Measurements from ENCODE around the gene PLXNB3.
"Not testable (repeated sequence)": the region's sequence is repeated elsewhere in the genome, so short reads cannot be mapped to it uniquely, and the experiment has no call there.

PLXNB3 gene
- 0.09 to 0.20 reads per million in 2 donors for total RNA-seq

DNA sequence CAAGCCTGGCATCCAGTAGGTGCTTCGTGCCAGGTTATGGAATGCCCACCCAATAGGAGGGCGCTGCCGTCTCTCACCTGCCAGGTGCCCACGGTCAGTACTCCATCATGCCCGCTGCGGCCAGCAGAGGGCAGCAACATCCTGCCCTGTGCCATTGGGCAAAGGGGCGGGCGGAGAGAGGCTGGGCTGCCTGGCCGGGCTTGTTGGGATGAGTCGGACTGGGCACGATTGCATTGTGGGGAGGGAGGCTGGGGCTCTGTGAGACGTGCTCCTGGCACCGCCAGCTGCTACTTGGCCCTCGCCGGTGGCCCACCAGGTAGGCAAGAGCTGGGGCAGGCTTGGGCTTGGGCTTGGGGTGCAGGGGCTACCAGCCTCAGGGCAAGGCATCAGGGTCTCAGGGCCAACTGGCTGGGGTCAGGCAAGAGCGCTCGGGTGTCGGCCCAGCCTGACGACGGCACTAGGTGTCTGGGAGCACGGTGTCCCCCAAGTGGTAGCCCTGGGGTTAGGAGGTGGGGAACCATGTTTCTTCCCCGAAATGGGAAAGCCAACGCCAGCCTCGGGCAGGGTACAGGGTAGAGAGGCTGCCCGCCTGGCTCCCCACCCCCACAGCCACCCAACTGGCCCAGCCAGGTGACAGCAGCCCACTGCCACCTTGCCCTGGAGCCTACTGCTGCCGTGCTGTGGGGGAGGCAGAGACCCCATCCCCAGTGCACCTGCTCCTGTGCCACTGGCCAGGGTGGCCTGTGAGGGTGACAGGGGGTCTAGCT is at the start of gene PLXNB3:
PLXNB3 (plus strand) TSS at position 261 of the 767 bp plus-strand sequence. CDS start 1,287 bp downstream, outside the sequence.
- peak; percentile 55 for DNase-seq

DNA sequence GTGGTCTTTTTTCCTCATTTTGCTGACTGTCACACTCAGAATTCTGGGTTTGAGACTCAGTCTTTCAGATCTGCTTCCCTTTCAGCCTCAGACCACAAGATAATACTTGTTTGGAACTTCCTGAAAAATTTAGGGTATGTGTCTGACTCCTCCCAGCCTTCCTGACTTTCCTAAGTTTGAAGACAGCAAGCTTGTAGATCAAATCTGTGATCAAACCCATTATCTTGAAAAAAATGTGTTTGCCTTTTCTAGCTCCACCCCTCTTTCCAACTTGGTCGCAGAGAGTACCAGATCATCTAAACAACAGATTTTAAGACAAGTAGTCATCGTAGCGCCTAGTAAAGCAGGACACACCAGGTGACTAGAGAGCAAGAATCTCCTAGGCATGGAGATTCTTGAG is 49.8 kb upstream of the PLXNB3 start:
- no peak for DNase-seq

DNA sequence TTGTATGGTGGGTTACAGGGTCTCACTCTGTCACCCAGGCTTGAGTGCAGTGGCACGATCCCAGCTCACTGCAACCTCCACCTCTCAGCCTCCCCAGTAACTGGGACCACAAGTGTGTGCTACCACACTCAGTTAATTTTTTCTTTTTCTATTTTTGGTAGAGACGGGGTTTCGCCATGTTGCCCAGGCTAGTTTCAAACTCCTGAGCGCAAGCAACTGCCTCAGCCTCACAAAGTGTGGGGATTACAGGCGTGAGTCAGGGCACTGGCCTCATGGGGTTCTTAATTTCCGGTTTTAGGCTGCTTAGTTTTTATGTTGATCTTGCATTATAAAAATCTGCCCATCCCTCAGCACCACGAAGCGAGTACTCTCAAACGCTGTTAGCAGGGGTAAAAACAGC is 46.6 kb upstream of the PLXNB3 start:
- no peak for DNase-seq

DNA sequence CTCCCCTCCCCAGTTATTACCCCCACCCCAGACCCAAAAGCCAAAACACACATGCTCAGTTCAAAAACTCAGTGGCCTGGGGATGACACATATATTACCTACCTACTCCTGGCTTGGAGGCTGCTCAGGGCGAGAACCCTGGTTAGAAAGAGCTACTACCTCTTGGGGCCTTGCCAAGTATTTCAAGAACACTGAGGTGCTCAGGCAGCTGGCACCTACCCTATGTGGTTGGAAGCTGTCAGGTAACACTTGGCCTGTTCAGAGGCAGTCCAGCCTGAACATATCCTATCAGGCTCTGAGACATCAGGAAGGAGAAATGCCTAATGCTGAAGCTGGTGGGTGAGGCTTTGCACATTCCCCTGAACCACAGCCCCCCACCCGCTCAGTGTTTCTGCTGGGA is 44.8 kb upstream of the PLXNB3 start:
- DNase-seq: no peak

DNA sequence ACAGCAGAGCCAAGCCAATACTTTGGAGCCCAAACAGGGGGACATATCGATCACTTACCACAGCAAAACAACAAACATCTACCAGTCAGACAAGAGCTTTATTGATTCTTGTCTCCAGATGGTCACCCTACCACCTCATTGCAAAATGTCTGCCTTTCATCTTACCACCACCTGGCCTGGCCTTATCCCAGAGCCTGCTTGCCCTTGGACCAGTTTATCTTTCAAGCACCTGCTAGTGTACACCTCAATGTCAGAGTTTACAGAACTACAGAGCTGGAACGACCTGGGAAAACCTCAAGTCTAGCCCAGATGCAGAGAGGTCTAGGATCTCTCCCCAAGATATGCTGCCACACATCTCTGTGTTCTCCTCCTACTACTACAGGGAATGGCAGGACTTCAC is 44.3 kb upstream of the PLXNB3 start:
- DNase-seq: no peak

DNA sequence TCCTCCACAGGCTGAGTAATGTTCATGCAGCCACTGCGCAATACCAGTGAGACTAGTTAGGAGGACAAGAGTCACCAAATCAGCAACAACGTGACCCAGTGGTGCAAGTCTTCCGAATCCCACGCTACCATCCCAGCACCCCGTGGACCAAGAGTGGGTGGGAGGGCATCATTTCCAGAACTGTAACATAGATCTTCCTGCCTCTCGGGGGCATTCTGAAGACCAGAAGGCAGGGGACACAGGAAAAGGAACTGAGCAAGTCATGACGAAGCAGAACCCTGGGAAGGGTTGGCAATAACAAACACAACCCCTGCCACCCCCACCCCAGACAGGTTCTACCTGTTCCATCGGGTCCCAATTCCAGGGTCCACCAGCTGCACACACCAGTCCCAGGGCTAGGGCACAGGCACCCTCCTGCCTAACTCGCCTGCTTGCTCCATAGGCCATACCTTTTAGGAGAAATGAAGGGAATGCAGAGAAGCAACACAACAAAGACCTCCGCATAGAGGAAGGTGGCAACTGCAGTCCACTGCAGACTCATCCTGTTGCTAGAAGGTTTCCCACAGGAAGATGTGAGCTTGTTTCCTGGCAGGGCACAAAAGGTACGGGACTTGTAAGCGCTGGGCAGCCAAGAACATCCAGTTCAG is 41.2 kb upstream of the PLXNB3 start:
- DNase-seq: no peak

DNA sequence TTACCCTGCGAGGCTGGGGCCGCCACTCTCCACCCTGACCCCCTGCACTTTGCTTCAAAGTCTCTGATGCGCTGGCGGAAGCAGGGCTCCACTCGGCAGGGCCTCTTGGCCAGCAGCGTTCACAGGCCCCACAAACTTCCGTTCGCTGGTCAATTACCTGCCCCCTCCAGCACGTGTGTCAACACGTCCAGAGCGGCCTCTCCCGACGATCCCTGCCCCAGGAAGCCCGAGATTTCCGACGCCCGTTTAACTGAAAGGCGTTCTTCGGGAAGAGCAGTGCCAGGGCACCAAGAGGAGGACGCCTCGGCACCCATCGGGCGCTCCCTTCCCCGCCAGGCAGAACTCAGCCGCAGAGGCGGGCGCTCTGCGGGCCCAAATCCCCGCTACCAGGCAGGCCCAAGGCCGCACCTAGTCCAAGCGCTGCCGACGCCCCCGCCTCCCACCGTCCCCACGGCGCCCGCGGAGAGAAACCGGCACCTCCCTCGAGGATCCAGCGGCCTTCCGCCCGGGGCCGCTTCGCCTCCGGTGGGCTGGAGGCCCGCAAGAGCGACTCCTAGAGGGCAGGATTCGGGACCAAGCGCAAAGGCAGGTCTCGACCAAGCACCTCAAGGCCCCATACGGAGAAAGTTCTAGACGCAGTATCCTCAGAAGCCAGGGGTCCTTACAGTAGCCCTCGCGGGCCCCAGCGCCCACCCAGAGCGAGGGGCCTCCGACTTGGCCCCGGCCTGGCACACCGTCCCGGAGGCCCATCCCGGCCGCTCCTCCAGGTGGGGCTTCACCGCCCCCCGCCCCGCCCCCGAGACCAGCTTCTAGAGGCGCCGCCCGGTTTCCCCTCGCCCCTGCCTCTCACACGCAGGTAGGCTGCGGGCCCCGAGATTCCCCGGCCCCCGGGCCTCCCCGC is 40.4 kb upstream of the PLXNB3 start:
- DNase-seq: peak; percentile 63

DNA sequence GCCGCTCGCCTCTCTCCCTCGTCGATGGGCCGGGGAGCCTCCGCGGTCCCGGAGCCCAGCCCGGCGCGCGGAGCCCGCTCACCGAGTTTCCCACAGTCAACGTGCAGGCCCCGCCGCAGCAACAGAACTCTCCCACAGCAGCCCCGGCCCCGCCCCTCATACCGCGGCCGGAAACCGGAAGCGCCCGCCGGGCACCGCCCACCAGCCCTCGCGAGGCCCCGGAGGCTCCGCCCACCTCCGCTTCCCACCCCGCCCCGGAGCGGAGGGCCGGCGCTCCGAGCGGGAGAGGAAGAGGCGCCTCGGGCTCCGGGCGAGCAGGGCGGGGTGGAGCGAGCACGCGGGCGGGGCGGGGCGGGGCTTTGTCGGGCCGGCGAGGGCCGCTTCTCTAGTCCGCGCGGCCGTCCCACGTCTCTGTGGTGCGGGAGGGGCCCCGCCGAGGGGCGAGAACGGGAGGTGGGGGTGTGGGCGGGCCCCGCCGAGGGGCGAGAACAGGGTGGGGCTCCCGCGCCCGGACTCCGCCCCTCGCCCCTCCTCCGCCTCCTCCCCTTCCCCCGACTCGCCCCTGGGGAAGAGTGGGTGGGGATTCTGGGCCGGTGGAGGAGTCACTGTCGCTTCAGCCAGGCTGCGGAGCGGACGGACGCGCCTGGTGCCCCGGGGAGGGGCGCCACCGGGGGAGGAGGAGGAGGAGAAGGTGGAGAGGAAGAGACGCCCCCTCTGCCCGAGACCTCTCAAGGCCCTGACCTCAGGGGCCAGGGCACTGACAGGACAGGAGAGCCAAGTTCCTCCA is 39.6 kb upstream of the PLXNB3 start, which contains the start of the genes ABCD1 and BCAP31:
ABCD1 (plus strand) TSS at position 605 of the 787 bp plus-strand sequence. CDS start 411 bp downstream, outside the sequence.
BCAP31 (minus strand) TSS at position 136 of the 787 bp plus-strand sequence. CDS start 1,143 bp downstream, outside the sequence.
- peak; percentile 89 for DNase-seq

DNA sequence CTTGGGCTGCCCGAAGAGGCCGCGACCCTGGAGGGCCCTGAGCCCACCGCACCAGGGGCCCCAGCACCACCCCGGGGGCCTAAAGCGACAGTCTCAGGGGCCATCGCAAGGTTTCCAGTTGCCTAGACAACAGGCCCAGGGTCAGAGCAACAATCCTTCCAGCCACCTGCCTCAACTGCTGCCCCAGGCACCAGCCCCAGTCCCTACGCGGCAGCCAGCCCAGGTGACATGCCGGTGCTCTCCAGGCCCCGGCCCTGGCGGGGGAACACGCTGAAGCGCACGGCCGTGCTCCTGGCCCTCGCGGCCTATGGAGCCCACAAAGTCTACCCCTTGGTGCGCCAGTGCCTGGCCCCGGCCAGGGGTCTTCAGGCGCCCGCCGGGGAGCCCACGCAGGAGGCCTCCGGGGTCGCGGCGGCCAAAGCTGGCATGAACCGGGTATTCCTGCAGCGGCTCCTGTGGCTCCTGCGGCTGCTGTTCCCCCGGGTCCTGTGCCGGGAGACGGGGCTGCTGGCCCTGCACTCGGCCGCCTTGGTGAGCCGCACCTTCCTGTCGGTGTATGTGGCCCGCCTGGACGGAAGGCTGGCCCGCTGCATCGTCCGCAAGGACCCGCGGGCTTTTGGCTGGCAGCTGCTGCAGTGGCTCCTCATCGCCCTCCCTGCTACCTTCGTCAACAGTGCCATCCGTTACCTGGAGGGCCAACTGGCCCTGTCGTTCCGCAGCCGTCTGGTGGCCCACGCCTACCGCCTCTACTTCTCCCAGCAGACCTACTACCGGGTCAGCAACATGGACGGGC is 38.8 kb upstream of the PLXNB3 start:
- no peak for DNase-seq

DNA sequence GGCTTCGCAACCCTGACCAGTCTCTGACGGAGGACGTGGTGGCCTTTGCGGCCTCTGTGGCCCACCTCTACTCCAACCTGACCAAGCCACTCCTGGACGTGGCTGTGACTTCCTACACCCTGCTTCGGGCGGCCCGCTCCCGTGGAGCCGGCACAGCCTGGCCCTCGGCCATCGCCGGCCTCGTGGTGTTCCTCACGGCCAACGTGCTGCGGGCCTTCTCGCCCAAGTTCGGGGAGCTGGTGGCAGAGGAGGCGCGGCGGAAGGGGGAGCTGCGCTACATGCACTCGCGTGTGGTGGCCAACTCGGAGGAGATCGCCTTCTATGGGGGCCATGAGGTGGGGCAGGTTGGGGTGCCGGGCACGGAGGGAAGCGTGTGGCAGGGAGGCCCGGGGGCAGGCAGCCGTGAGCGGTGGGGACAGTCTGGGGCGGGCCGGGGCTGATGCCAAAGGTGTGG is 38.2 kb upstream of the PLXNB3 start:
- no peak for DNase-seq

DNA sequence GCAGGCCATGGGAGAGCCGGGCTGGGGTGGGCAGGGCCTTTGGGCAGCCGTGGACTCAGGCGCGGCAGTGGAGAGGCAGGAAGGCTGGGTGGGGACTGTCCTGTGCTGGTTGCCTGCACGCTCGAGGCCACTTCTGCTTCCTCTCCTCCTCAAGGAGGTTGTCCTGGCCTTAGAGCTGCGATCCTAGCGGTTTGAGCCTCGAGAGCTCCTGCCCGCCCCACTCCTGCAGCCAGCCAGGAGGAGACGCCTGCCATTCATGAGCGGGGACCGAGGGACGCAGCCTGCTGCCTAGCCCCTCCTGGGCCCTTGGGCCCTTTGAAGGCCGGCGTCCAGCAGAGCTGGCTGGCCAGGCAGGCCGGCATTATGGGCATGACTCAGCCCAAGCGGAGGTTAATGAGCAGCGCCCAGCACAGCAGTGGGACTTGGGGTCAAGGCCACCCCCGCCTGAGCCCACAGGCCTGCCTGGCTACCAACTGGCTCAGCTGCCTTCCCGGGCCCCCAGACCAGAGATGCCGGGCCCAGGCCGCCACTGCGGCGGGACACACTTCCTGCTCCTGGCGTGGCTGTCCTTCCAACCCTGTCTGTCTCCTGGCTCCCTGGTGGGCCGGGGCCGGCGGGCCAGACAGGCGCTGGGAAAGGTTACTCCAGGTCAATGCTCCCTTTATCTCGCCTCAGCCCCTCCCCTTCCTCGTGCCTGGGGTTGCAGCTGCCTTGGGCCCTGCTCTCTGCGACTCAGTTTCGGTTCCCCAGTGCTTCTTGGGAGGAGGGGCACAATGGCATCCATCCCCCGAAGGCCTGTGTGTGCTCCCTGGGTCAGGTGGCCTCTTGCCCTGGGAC is 37.5 kb upstream of the PLXNB3 start:
- peak; percentile 34 for DNase-seq

DNA sequence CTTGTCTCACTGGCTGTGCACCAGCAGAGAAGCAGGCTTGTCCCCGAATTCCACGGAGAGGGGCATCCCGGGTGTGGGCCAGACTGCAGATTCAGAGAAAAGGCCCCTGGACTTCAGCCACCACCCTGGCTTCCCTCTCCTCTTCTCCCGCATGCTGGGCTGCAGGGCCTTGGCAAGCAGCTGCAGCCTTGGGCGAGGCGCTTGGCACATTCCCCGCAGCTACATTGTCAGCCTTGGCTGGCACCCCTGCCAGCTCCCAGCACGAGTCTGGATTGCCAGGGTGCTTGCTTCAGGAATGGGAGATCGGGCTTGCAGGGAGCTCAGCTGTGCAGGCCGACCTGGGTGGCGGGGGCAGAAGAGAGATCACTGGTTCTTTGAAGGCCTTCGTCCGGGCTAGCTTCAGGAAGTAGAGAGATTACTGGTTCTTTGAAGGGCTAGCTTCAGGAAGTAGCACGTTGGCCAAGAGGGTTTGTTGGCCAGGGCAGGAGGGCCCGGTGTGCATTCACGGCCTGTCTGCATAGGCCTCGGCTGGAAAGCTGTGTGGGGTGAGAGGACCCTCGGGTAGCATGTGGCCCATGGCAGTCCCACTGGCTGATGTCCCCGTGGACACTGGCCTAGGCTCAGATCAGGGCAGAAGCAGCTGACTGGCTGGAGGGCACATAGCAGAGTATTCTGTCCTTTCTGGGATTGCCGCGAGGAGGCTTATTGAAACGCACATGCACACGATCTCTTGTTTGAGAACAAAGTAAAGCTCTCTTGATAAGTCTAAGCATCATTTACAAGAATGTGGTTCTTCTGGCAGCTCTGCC is 36.7 kb upstream of the PLXNB3 start:
- DNase-seq: no peak

DNA sequence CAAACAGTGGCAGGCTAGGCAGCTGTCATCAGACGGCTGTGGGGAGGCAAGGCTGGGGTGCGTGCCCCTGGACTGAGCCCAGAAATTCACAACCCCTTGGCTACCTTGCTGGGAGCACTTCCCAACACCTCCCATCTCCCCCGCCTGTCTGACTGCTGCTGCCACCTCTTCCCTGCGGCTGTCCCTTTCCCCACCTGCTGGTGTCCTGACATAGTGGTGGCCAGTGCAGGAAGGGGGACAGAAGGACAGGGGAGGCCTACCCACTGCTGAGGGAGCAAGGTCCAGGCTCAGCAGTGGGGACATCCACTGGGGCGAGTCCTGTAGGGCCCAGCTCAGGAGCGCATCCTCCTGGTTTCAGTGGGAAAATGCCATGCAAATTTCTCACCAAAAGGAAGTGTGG is 36.0 kb upstream of the PLXNB3 start:
- no peak for DNase-seq

DNA sequence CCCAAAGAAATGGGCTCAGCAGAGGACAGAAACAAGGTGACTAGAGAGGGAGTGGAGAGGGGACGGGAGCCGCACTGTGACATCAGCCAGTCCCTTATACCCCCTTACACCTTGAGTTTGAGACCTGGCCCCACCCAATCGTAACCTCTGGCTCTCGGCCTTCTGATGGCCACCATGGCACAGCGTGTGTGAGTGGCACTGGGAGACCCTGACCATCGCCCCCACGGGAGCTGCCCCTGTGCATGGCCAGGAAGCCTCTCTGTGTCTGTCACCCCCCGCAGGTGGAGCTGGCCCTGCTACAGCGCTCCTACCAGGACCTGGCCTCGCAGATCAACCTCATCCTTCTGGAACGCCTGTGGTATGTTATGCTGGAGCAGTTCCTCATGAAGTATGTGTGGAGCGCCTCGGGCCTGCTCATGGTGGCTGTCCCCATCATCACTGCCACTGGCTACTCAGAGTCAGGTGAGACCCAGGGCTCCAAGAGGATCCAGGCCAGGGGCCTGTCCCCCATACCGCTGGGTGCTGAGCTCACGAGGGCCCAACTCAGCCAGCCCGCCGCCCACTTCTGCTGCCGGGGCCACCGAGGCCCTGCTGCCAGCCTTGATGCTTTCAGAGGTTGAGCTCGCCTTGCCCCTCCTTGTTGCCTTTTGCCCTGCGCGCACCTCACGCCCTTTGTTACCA is 35.0 kb upstream of the PLXNB3 start:
- no peak for DNase-seq

DNA sequence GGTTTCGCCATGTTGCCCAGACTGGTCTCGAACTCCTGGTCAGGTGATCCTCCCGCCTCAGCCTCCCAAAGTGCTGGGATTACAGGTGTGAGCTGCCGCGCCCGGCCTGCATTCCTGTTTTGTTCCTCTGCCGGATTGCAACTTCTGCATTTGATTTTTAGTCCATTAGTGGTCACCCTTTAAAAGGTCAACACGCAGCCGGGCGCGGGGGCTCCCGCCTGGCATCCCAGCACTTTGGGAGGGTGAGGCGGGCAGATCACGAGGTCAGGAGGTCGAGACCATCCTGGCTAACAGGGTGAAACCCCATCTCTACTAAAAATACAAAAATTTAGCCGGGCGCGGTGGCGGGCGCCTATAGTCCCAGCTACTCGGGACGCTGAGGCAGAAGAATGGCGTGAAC is 33.9 kb upstream of the PLXNB3 start:
- DNase-seq: not testable (repeated sequence)

DNA sequence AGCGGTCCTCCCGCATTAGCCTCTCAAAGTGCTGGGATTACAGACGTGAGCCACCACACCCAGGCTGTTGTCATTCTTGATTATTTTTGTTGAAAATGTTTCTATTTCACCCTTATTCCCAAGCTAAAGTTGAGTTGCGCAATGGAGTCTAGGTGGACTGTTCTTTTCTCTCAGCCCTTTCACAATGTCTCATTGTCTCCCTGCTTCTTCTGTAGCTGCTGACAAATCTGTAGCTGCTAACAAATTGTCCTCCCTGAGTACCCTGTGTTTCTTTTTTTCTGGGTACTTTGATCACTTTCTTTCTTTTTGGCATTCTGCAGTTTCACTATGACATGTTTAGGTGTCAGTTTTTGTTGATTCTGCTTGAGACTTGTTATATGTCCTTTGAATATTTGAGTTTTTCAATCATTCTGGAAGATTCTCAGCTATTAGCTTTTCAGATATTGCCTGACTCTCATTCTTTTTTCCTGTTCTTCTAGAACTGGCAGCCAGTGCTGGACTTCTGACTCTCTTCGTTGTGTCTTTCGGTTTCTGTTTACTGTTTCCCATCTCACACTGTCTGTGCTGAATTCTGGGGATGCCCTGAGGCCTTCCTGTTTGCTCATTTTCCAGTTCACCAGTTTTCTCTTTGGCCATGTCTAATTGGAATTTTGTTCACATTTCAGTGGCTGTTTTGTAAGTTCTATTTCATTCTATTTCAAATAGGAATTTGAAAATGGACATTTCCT is 32.8 kb upstream of the PLXNB3 start:
- DNase-seq: no peak

DNA sequence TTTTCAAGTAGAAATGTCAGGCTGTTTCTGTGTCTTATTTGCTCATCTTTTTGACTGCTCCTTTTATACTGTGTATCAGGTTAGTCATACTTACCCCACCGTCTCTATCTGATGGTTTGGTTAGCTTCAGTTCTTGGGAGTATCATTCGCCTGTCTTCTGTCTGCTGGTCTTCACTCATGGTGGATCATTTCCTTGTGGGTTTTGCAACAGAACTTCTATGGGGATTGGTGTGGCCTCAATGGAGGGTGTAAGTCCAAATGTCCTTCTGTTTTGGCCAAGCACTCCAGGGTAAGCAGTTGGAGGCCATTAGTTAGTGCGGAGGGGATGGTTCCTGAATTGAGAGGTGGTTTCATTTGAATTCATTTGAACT is 32.2 kb upstream of the PLXNB3 start:
- no peak for DNase-seq

DNA sequence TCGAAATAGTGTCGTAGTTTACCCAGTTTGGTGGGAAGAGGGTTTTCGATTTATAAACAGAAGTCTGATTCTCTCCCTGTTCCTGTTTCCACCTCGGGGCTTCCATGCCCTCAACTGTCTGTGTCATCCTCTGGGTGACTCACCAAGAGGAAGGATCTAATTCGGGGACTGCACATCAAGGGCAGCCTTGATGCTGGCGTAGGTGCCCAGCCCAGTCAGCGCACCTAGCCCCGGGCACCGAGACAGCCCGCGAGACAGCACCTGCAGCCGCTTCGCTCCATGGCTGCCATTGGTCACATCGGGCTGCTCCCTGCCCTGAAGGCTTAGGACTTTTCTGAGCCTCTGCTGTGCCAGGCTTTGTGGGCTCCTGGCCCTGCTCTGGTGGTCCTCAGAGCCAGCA is 31.6 kb upstream of the PLXNB3 start:
- DNase-seq: no peak
